ENCODE measurements around the gene GPBAR1.

DNA sequence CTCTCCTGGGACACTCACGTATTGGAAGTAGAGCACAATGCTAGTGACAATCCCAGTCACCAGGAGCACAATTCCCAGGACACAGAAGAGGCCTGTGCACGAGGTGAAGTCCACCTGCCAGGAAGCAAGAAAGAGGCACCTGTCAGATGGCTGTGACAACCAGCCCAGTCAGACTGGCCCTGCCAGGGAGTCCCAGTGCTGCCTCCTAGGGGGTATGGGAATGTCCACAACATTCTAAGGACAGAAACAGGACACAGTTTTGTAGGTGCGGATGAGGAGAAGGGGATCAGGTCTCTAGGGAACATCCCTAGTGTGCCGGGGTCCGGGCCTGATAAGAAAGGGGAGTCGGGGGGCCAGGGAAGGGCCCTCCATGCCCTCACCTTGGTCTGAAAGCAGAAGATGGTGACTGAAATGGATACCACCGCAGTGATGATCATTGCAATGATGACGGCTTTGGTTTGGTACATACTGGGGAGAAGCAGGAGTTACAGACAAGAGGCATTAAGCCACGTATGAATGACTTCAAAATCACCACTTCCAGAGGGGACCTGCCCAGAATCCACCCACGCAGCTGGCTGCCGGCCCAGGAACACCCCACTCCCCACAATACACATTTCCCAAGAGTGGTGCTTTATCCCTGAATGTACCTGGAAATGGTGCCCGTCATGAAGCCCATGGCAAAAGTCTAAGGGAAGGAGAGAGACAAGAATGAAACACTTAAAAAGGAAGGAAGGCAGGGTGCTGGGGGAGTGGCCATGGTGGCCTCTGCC is 16.4 kb downstream of the GPBAR1 start:
- TF ChIP-seq, protein P1, sequence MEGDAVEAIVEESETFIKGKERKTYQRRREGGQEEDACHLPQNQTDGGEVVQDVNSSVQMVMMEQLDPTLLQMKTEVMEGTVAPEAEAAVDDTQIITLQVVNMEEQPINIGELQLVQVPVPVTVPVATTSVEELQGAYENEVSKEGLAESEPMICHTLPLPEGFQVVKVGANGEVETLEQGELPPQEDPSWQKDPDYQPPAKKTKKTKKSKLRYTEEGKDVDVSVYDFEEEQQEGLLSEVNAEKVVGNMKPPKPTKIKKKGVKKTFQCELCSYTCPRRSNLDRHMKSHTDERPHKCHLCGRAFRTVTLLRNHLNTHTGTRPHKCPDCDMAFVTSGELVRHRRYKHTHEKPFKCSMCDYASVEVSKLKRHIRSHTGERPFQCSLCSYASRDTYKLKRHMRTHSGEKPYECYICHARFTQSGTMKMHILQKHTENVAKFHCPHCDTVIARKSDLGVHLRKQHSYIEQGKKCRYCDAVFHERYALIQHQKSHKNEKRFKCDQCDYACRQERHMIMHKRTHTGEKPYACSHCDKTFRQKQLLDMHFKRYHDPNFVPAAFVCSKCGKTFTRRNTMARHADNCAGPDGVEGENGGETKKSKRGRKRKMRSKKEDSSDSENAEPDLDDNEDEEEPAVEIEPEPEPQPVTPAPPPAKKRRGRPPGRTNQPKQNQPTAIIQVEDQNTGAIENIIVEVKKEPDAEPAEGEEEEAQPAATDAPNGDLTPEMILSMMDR (IDR thresholded peaks at IDR 0.05), result peak in 1 of 12 donors; percentile 8
- no peak for TF ChIP-seq POLR2A (IDR thresholded peaks at IDR 0.05)

Measured in heart left ventricle (tissue), 13 donors.